Colon (tissue), 2 donors: Measurements from ENCODE around the gene FRY.

ENCODE experiments used
- FAIRE-seq: peaks from 2 replicates; lab custom pipeline; 2012; peaks lifted over from hg19 to GRCh38; lab: Jason Lieb, UNC
- donor health status: control.
- donor health status: control.

The FRY gene

DNA sequence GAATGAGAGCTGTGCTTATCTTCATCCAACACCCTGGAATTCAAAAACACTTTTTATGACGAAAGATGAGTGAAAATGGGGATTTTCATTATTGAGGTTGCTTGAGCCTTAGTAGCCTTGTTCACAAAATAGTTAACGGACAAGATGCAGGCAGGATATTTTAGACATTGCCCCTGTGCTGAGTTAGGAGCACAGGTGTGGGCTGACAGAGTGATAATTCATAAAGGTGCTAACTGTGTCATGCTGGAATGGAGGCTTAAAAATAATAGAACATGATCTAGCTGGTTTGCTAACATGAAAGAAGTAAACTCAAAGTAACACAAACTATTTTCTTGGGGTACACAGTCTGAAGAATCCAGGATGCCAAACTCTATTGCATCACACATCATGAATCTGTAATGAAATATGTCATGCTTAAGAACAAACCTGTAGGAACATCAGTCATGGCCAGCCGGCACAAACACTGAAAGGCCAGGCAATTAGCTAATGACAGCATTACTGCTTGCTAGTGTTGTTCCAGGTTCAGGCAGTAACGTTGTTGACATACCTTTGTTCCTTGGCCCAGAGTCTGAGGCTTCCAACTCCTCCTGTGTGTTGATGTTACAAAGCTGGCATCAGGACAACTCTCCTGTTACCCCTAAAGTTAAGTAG, 55.3 kb downstream of the FRY start:
- FAIRE-seq, result no peak

DNA sequence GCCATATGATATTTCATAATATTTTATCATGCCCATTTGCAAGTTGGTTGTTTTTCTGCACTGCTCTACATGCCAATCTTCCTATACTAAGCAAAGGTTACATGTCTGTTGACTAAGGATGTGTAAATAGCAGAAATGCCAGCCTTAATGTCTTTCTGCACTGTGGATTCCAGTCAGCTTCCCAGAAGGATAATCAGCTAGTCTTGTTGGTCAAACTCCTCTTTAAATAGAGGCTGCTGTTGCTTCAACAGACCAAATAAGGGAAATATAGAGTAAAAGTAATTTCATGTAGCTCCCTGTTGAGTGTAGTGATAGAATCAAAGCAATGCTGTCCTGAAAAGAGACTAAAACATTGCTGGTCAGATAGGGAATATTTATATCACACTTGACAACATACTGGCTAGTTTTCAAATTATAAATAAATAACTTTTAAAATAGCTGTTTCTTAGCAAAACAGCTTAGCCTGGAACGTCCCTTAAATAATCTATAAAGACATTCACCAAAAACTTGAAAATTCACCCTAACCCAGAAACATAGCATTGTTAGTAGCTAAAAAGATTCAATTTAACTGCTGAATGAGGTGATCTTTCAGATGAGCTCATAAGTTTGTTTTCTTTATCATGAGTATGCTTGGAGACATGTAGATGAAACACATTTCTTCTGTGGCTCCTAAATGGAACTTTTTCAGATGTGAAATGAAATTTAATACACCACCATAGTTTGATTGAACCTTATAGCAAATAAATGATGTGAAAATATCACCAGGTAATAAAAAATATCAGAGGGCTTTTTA, 56.6 kb downstream of the FRY start:
- no peak for FAIRE-seq

DNA sequence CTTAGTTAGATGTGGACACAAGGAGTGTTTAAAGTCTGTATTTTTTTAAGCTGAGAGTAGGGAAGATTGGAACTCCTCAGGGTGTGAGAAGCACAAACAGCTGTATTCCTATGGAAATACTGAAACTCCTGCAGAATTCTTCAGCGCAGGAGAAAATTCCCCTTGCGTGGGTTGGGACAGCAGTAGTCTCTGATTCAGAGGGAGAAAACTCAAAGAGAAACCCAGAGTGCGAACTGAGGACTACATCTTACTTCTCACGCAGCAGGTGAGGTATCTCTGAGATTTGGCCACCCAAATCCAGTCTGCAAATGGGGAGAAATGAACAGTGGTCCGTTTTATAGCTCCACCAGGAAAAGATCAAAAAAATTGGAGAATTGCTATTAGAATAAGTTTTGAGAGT, 60.9 kb downstream of the FRY start:
- no peak for FAIRE-seq

DNA sequence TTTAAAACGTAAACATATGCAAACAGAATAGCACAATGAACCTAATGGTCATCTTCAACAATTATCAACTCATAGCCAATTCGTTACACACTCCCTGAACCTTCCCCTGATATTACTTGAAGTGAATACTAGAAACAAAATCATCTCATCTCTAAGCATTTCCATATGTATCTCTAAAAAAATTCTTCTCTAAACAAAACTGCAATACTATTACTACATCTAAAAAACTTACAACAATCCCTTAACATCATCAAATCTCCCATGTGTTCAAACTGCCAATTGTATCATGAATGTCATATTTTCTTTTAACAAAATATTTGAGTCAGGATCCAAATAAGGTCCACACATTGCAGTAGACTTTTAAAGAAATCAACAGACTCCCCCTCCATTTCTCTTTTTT, 61.4 kb downstream of the FRY start:
- FAIRE-seq, result no peak

DNA sequence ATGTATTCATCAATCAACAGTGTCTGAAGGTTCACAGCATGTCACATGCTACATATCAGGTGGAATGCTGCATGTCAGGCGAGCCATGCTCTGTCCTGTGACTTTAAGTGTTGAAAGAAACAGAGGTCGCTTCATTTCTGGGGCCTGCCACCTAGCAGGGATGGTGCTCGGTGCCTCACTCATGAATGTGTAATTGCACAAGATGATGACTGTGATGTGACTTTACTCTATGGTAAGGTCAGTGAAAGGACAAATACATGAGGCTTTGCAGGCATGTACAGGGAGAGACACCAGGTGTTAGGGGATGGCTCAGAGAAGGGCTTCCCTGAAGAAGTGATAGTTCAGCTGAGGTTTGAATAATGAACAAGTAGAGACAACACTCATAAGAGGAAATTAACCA, 66.7 kb downstream of the FRY start:
- FAIRE-seq, result no peak

DNA sequence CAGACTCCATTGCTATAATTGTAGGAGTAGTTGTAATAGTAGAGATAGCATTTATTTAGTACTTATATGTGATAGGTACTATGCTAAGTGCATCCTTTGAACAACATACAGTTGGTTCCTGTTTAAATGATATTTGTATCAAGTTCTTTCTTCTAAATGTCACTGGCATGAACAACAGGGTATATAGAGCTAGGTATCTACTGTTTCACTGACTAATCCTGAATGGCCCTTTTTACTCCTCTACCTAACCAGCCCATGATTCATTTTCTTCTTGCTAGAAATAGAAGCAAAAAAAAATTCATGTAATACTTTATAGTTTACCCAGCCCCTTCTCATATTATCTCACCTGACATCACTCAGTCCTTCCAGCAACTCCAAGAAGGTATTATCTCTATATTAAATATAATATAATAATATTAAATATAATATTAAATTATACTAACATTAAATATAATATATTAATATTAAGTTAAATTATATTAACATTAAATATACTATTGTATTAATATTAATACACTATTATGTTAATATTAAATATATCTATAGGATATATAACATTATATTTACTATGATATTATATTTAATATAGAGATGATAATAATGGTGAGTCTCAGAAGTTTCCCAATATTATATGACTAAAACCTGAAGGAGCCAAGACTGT, 74.2 kb downstream of the FRY start:
- FAIRE-seq, result peak; percentile 95

DNA sequence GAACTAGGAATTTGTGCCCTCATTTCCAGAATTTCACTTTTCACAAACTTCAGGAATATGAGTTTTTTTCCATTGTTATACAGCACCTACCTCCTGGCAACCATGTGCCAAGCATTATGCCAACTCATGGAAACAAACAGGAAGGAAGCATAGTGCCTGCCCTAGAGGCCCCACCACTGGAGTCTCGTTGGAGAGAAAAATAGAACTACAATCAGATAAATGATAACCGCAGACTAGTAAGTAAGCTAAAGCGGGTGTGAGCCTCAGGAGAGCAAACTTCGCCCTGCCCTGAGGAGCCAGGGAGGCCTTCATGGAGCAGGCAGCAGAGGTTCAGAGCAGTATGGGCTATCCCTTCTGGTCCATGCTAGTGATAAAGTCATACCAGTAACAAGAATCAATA, 75.9 kb downstream of the FRY start:
- FAIRE-seq, result no peak

DNA sequence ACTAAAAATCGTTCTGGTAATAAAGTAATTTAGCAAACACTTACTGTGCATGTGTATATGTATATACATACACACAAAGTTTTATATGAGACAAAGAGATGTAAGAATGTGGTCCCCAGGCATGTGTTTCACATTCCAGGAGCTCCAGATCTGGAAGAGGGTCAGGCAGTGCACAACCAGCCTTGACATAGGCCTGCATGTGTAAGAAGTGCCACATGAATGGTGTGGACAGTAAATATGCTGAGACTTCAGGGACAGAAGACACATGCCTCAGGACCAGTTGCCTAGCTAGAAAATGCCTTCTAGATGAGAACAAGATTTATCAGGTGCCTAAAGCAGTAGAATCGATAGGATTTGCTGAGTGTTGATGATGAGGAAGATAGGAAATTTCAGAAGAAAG, 76.4 kb downstream of the FRY start:
- FAIRE-seq, result no peak

DNA sequence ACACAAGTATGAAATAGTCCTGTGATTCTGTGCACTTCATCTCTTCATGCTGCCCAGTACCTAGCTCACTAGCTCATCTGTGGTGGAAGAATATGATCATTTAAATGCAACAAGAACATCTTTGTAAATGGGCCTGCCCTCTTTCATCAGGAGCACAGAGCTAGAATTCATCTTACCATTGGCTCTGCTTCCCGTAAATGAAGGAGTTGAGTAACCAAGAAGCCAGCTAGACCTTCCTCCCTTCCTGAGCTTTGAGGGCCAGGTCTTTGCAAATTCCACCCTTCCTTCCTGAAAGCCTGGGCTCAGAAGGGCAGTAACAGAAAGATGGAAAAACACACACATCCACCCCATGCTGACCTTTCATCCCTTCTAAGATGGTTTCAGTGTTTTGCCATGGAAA, 82.0 kb downstream of the FRY start:
- FAIRE-seq, result no peak

DNA sequence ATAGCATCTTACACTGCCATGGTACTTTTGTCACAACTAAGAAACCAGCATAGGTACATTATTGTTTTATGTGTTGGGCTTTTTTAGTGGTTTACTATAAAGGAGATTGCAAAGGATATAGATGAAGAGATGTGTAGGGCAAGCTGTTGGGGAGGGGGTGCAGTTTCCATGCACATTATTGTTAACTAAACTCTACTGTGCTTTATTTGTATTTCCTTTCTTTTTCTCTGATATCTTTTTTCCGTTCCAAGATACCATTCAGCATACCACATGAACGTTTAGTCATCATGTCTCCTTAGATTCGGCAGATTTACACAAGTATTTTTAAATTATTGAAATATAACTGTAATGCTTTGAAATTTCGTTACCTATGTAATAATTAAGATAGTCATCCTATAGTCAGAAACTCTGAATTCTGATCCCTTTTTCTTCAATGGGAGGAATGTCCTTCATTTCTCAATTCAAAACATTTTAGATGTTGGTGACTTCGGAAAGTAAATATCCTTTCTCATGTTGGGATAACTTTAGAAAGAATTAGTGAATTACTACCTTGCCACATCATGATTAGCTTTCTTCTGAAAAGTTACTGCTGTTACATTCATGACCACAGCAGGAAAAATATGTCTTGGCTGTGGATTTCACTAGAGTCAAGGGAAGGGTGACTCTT, 82.8 kb downstream of the FRY start:
- no peak for FAIRE-seq

DNA sequence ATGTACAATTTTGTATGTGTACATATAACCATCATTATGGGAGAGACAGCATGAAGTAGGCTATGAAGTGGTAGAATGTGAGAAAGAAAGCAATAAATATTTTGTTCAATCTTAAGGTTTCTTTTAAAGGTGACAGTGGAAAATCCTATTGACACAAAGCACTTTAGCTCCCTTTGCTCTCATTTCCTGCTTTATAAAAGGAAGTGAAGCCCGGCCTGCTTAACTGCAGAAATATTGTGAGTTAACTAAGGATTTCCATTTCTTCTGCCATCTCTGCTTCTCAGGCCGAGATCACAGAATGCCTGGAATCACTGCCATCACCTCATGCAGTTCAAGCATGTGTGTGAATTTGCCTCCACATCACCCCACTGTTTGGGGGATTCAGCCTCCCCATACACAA, 83.5 kb downstream of the FRY start:
- FAIRE-seq, result no peak

DNA sequence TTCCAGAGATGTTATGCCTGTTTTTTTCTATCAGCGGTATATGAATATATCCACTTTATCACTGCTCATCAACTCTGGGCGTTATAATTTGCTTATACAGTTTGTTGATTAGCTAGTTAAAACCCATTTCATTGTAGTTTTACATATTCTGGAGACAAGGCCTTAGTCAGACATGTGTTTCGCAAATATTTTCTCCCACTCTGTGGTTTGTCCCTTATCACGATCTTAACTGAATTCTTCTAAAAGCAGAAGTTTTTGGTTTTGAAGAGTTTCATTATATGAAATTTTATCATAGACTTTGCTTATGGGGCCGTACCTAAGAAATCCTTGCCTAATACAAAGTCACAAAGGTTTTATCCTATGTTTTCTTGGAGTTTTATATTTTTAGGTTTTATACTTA, 84.6 kb downstream of the FRY start:
- no peak for FAIRE-seq

DNA sequence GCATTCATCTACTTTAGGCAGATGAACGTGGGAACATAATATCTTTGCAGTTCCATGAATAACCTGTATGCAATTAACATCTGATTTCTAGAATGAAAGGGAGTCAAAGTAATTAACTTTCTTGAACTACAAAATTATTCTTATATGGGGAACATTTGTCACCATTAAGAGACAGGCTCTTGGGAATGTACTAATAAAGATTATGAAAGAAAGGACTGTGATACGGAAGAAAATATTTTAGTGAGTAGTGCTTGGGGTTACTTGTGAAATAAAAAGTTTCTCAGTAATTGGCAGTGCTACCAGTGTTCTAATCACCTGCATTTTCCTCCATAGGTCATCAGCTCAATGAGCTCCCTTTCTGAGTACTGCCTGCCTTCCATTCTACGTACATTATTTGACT, 85.4 kb downstream of the FRY start:
- no peak for FAIRE-seq

DNA sequence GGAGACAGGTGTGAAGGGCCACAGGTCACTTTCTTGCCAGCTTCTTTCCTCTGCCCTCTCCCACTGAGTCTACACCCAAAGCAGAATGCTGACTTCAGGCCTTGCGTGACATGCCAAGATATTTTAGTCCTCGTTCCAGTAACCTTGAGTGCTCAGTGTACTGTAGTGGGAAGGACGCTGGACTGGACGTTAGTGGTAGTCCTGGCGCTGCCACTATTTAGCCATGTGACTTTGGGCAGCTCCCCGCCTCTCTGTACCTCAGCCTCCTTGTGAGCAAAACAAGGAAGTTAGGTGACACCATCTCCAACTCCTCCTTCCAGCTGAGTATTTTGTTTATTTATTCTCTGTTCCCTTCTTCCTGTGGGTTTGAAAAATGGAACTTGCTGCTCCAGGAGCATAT, 86.1 kb downstream of the FRY start:
- no peak for FAIRE-seq

DNA sequence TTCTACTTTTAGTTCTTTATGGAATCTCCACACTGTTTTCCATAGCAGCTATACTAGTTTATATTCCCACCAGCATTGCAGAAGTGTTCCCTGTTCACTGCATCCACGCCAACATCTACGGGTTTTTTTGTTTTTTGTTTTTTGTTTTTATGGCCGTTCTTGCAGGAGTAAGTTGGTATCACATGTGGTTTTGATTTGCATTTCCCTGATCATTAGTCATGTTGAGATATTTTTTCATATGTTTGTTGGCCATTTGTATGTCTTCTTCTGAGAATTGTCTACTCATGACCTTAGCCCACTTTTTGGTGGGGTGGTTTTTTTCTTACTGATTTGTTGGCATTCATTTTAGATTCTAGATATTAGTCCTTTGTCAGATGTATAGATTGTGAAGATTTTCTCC, 89.7 kb downstream of the FRY start:
- no peak for FAIRE-seq

DNA sequence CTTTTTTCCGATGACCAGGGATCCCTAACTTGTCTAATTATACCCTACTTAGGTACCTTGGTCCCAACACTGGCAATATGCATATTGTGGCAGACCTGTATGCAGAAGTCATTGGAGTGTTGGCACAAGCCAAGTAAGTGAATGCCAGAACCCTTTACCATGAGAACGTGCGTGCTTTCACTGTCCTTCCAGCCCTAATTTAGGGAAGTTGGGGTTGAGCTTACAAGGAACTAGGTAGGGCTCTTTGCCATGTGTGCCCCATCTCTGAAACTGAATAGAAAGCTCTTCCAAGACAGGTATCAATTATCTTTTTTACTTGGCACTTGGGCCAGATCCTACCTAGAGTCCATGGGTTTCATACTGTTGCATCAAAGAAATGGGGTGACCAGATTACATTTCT, 93.2 kb downstream of the FRY start:
- no peak for FAIRE-seq

DNA sequence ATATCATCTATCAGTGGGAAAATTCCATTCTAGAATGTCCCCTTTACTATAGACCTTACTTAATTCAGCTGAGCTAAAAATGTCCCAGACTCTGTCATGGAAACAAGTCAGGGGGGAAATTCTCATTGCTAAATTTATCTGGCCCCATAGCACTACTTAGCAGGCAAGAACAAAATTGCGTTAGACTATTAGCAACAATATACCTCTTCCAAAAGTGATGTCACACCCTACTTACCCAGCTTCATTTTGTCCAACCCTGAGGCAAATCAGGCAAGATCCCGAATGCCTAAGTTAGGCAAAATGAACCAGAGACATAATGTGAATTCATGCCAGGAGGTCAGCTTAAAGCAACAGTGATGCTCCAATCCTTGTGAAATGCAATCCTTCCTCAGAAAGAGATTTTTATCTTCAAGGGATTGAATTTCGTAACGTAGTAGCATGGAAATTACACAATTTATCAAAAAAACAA, 93.7 kb downstream of the FRY start:
- FAIRE-seq, result no peak

DNA sequence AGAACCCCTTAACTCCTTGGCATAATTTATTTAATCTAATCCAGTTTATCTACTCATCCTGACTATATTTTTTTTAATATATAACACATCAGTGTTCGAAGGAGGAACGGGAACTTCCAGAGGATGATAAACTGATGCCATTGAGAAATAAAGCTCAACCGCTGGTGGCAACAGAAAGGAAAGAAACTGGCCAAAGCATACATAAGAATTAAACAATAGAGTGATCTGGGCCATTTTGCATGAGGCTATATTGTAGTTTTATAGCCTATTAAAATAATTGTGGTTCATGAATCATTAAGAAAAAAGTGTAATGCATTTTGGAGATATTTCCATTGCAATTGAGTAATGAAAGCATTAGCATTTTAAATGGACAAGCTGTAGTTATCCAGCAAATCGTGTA, 94.2 kb downstream of the FRY start:
- no peak for FAIRE-seq

DNA sequence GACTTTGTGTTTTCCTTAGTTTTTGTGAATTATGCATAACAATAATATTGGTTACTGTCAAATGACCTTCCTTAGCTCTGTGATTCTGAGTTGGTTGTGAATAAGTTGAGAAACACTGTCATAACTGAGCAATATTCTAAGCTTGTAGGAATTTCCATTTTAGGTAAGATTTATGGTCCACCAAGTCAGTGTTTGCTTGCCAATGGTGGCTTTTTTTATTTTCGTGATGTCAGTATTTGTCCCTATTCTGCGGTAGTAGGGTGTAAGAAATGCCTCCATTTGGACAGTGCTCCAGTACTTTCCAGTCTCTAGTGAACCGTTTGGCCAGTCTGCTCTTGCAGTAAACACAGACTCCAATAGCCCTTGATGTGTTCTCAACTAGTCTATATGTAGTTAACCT, 94.7 kb downstream of the FRY start:
- FAIRE-seq, result no peak

DNA sequence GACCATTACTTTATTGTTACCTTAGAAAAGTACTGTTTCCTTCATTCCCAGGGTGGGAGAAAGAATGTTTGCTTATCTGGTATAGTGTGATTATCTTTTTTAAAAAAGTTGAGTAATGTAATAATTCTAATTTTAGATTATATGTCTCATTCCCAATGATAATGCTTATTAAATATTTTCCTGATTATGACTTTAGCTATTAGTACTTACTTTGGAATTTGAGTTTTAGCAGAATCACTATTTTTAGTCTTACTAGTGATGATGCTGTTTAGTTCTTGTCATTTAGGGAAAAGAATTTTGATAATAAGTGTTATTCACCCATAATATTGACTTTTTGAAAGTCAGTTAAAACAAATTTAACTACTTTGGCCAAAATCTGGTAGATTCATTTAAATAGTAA, 95.2 kb downstream of the FRY start:
- FAIRE-seq, result no peak

DNA sequence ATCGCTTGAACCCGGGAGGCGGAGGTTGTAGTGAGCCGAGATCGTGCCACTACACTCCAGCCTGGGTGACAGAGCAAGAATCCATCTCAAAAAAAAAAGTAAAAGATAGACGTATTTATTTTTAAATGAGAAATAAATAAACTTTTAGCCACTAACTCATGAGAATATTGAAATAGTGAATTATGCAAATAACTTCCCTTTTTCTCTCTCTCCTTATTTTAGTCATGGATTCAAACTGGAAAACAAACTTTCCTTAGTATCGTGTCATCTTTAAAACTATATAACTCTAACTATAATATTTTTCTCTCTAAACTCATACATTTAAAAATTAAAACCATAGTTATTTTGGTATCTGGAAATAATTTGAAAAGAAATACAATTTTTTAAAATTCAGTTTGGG, 96.1 kb downstream of the FRY start:
- FAIRE-seq, result peak; percentile 36

DNA sequence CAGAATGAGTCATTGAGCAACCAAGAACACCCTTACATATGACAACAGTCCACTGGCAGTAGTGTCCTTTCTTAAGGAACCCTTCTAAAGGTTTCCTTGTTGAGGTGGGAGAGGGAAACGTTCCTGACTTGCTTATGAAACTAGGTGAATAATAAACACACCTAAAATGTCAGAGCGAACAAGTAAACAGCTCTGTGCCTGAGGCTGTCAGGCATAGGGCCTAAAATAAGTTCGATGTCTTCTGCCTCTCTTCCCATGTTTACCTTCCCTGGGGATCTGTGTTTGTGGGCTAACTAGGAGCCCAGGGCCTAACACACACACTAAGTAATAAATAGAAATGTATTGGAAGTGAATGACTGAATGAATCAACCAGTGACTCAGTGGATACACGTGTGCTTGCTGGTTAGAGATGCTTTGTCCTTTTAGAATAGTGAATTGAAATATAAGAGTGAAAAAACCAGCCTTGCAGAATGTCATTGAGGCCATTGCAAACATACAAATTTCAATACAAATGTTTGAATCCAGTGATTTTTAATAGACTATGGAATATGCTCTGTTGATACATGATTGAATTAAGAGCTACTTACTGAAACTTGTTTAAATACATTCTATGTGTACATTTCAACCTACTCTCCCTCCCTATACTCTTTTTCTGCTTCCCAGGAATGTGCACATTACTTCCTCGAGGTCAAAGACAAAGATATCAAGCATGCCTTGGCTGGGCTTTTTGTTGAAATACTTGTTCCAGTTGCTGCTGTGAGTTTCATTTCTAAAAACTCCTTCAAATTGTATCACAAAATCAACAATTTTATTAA, 102.9 kb downstream of the FRY start:
- no peak for FAIRE-seq
